A172 (cell line): ENCODE measurements around the gene SSBP2. TPM values are rescaled to one million over a fixed set of nuclear protein-coding genes. Genes with fewer than 3 reads are reported as not detected.

Source experiments
- DNase-seq: peaks from one replicate; pipeline ENCODE4 v3.0.0-alpha.2; 2015; ENCODE audit warnings: low spot score
- total RNA-seq: library from RNA; depleted of rRNA; stranded (reverse); fragments of >200 nt; shearing (Covaris generic); gene quantifications from 2 replicates; pipeline ENCODE4 v1.2.3, GENCODE V29; 2014

Gene SSBP2
- total RNA-seq, 1 experiment from 2014 or later = 12.4 TPM

GRCh38 chr5:81590498-81591384 is 160.2 kb downstream of the SSBP2 start:
- DNase-seq = no peak

GRCh38 chr5:81579262-81579924 is 171.5 kb downstream of the SSBP2 start:
- no peak for DNase-seq

GRCh38 chr5:81577091-81577490 is 173.8 kb downstream of the SSBP2 start:
- no peak for DNase-seq

- DNase-seq = no peak
Observed at GRCh38 chr5:81575924-81576323, 175.0 kb downstream of the SSBP2 start.

GRCh38 chr5:81572201-81572600 is 178.7 kb downstream of the SSBP2 start:
- no peak for DNase-seq

GRCh38 chr5:81558188-81558587 is 192.7 kb downstream of the SSBP2 start:
- no peak for DNase-seq

- no peak for DNase-seq
Observed at GRCh38 chr5:81556809-81557208, 194.1 kb downstream of the SSBP2 start.

- no peak for DNase-seq
Observed at GRCh38 chr5:81555865-81556264, 195.0 kb downstream of the SSBP2 start.

GRCh38 chr5:81554647-81555046 is 196.2 kb downstream of the SSBP2 start:
- DNase-seq = no peak

GRCh38 chr5:81553567-81554212 is 197.2 kb downstream of the SSBP2 start:
- DNase-seq = no peak

- peak; percentile 6 for DNase-seq
Observed at GRCh38 chr5:81552852-81553566, 197.9 kb downstream of the SSBP2 start.

- no peak for DNase-seq
Observed at GRCh38 chr5:81549123-81549522, 201.8 kb downstream of the SSBP2 start.

- DNase-seq = no peak
Observed at GRCh38 chr5:81547001-81547400, 203.9 kb downstream of the SSBP2 start.

- DNase-seq = no peak
Observed at GRCh38 chr5:81545911-81546310, 205.0 kb downstream of the SSBP2 start.

GRCh38 chr5:81544351-81545018 is 206.4 kb downstream of the SSBP2 start:
- no peak for DNase-seq

GRCh38 chr5:81542242-81542641 is 208.7 kb downstream of the SSBP2 start:
- no peak for DNase-seq

- no peak for DNase-seq
Observed at GRCh38 chr5:81537905-81538547, 212.9 kb downstream of the SSBP2 start.

GRCh38 chr5:81534441-81534840 is 216.5 kb downstream of the SSBP2 start:
- no peak for DNase-seq

GRCh38 chr5:81533629-81534405 is 217.1 kb downstream of the SSBP2 start:
- no peak for DNase-seq

GRCh38 chr5:81530919-81531318 is 220.0 kb downstream of the SSBP2 start:
- DNase-seq = no peak
